Tibial artery (tissue), 4 donors: Measurements from ENCODE around the gene CCNL1.
A peak's percentile ranks its signal among the peaks of the same experiment; 100 is the strongest.
"Not testable (repeated sequence)": the region's sequence is repeated elsewhere in the genome, so short reads cannot be mapped to it uniquely, and the experiment has no call there.

Experiments used
- DNase-seq, 2 donors: peaks; one replicate each; pipeline ENCODE4 v3.0.0-alpha.2; 2019
- H3K27ac ChIP-seq, 2 donors: fragments of 200-600 bp; sonication (generic) in 1 of 2; 1 replicate in 1 of 2; 2 replicates in 1 of 2; pipeline ENCODE4 v1.5.1; 2018 to 2019; ENCODE audit warnings: mild to moderate bottlenecking in 1 of 2
- H3K27me3 ChIP-seq, 2 donors: fragments of 200-600 bp; sonication (generic) in 1 of 2; one replicate each; pipeline versions ENCODE4 v1.5.1 to v1.6.0; 2016 to 2019
- H3K36me3 ChIP-seq, 3 donors: fragments of 200-600 bp; sonication (generic) in 2 of 3; one replicate each; pipeline ENCODE4 v1.5.1; 2016 to 2019; ENCODE audit warnings: mild to moderate bottlenecking in 2 of 3
- H3K4me1 ChIP-seq, 4 donors: fragments of 200-600 bp; sonication (generic) in 2 of 4; 1 replicate in 3 of 4; 2 replicates in 1 of 4; pipeline ENCODE4 v1.5.1; 2016 to 2019
- H3K4me3 ChIP-seq, 2 donors: fragments of 200-600 bp; sonication (generic) in 1 of 2; 1 replicate in 1 of 2; 2 replicates in 1 of 2; pipeline ENCODE4 v1.5.1; 2018 to 2019; ENCODE audit warnings: mild to moderate bottlenecking in 2 of 2
- H3K9me3 ChIP-seq, 3 donors: fragments of 200-600 bp; sonication (generic) in 1 of 3; one replicate each; pipeline ENCODE4 v1.5.1; 2016 to 2019
- CTCF ChIP-seq, 2 experiments: fragments of 200-600 bp in 1 of 2; fragments of 450-650 bp in 1 of 2; IDR thresholded peaks; one replicate each; pipeline ENCODE4 v1.5.1; 2017 to 2019; ENCODE audit warnings: antibody characterized with exemption in 2 of 2, mild to moderate bottlenecking in 1 of 2, moderate library complexity in 1 of 2
- intact Hi-C: fragments of 100-400 bp; cut with DNase I; formaldehyde crosslinking; loops from one replicate; pipeline ENCODE4 v1.15.0; 2023; ENCODE audit warnings: low total_unique reads

The CCNL1 gene

GRCh38 chr3:157179365-157179803 lies 19.4 kb upstream of the CCNL1 start:
- H3K27me3 ChIP-seq = no peaks in the 10 kb centered on the region
- no peak for TF ChIP-seq CTCF (IDR thresholded peaks at IDR 0.05)
- no peak for DNase-seq
- H3K4me3 ChIP-seq = no peak overlapping the region
- no peak overlapping the region for H3K27ac ChIP-seq
- intact Hi-C loops = no loop called here
- peaks cover 2 to 18% (median 12%) of the 10 kb centered on the region in 3 donors for H3K36me3 ChIP-seq
- peaks cover 0 to 4% (median 0%) of the 10 kb centered on the region in 3 donors for H3K9me3 ChIP-seq
- peaks cover 0 to 14% (median 12%) of the 10 kb centered on the region in 4 donors for H3K4me1 ChIP-seq

GRCh38 chr3:157178503-157179364 lies 18.8 kb upstream of the CCNL1 start:
- H3K9me3 ChIP-seq, H3K27me3 ChIP-seq, H3K27ac ChIP-seq, H3K4me3 ChIP-seq, intact Hi-C loops, DNase-seq: not testable (repeated sequence)
- Histone ChIP-seq H3K36me3 (peaks cover 0 to 12% (median 12%) of the 10 kb centered on the region in 3 donors), H3K4me1 (peaks cover 0 to 17% (median 15%) of the 10 kb centered on the region in 4 donors)

- DNase-seq, H3K27ac ChIP-seq, intact Hi-C loops, H3K9me3 ChIP-seq, H3K4me3 ChIP-seq, H3K27me3 ChIP-seq: not testable (repeated sequence)
- Histone ChIP-seq H3K4me1 (peaks cover 0 to 17% (median 15%) of the 10 kb centered on the region in 4 donors), H3K36me3 (peaks cover 0 to 12% (median 6%) of the 10 kb centered on the region in 3 donors)
Observed at GRCh38 chr3:157177801-157178453, 18.0 kb upstream of the CCNL1 start.

- no peaks in the 10 kb centered on the region for H3K9me3 ChIP-seq
- intact Hi-C loops = no loop called here
- H3K36me3 ChIP-seq = peaks cover 0 to 12% (median 6%) of the 10 kb centered on the region in 3 donors
- no peak for DNase-seq
- H3K4me1 ChIP-seq = peaks cover 0 to 17% (median 15%) of the 10 kb centered on the region in 4 donors
- H3K27ac ChIP-seq = no peak overlapping the region
- no peak for TF ChIP-seq CTCF (IDR thresholded peaks at IDR 0.05)
- H3K4me3 ChIP-seq = no peak overlapping the region
- H3K27me3 ChIP-seq = no peaks in the 10 kb centered on the region
Observed at GRCh38 chr3:157176934-157177333, 17.0 kb upstream of the CCNL1 start.

- TF ChIP-seq CTCF (IDR thresholded peaks at IDR 0.05) = no peak
- peak in 1 of 2 donors; percentile 39 for DNase-seq
- Histone ChIP-seq H3K27me3 (no peaks in the 10 kb centered on the region), H3K4me3 (peak overlapping the region; percentile 62 to 70), H3K9me3 (no peaks in the 10 kb centered on the region), H3K36me3 (peaks cover 0 to 12% (median 6%) of the 10 kb centered on the region in 3 donors), H3K4me1 (peaks cover 0 to 17% (median 15%) of the 10 kb centered on the region in 4 donors), H3K27ac (peak overlapping the region; percentile 86 to 94)
- intact Hi-C loops = no loop called here
Observed at GRCh38 chr3:157175691-157176507, 16.0 kb upstream of the CCNL1 start.
